Endothelial cell of umbilical vein (primary cell): ENCODE data around the gene HTR7.

Source experiments
- CTCF ChIP-seq, 2 donors: IDR thresholded peaks; 1 replicate in 1 of 2; 2 replicates in 1 of 2; pipeline ENCODE4 v1.5.1; 2011; ENCODE audit warnings: low read length in 2 of 2, mild to moderate bottlenecking in 2 of 2, moderate library complexity in 2 of 2, control low read depth in 1 of 2, inconsistent platforms in 1 of 2, low read depth in 1 of 2; ENCODE audit not compliant: insufficient read depth in 1 of 2; ENCODE audit errors: extremely low read depth in 1 of 2
- EZH2 ChIP-seq: IDR thresholded peaks from 2 replicates; pipeline ENCODE4 v1.6.1; 2012; ENCODE audit warnings: borderline replicate concordance, low read depth, mild to moderate bottlenecking, moderate library complexity, low read length, inconsistent platforms; ENCODE audit not compliant: severe bottlenecking
- MAX ChIP-seq: IDR thresholded peaks from 2 replicates; pipeline ENCODE4 v1.6.1; 2011; ENCODE audit not compliant: insufficient read depth, insufficient read length
- POLR2A ChIP-seq: IDR thresholded peaks from 2 replicates; pipeline ENCODE4 v1.6.1; 2012; ENCODE audit warnings: low read depth, mild to moderate bottlenecking, control low read depth, low read length
- POLR2AphosphoS5 ChIP-seq: IDR thresholded peaks from 2 replicates; pipeline ENCODE4 v1.6.1; 2012; ENCODE audit warnings: low read depth, mild to moderate bottlenecking, control low read depth, low read length, moderate library complexity; ENCODE audit not compliant: insufficient read depth

- no peak for TF ChIP-seq CTCF (IDR thresholded peaks at IDR 0.05; ENCODE audit: extremely low read depth in 1 of 2, insufficient read depth in 1 of 2, low read depth in 1 of 2, low read length in 2 of 2)
- TF ChIP-seq POLR2A, result no peak
- TF ChIP-seq POLR2AphosphoS5, result no peak
- TF ChIP-seq EZH2, result no peak
- no peak for TF ChIP-seq MAX
Observed at GRCh38 chr10:90822508-90822907, 35.3 kb downstream of the HTR7 start.
